GM20431 (cell line): ENCODE results near the gene PRMT9.

Experiments used
- in situ Hi-C: fragments of 300-500 bp; cut with MseI, MboI; formaldehyde crosslinking; loops from one replicate; pipeline ENCODE4 v1.15.0; 2020; ENCODE audit warnings: low sequenced_read_pairs; ENCODE audit not compliant: unreplicated experiment

PRMT9 gene

GRCh38 chr4:147626903-147627302 lies 57.1 kb downstream of the PRMT9 start:
- in situ Hi-C loops: no loop called here

DNA sequence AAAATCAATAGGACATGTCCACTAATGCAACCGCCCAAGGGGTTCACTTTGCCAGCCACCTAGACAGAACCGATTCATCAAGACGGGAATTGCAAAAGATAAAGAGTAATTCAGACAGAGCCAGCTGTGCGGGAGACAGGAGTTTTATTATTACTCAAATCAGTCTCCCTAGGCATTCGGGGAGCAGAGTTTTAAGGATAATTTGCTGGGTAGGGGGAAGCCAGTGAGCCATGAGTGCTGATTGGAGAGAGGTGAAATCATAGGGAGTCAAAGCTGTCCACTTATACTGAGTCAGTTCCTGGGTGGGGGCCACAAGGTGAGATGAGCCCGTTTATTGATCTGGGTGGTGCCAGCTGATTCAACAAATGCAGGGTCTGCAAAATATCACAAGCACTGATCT lies 58.2 kb downstream of the PRMT9 start:
- in situ Hi-C loops: no loop called here

DNA sequence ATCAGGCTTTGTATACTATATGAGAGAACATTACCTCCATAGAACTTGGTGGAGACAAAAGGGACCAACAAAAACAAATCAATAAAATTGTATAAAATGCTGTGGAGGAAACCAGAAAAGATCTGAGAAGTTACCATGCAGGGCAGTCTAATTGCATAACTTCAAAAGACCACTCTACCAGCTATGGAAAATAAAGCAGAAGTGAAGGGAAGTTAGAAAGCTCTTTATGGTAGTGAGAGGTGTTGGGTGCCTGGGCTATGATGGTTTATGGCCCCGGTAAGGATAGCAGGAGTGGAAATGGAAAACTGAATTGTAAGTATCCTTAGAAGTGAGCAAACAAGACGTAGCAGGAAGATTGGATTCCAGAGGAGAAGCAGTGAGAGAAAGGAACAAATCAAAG lies 63.6 kb downstream of the PRMT9 start:
- in situ Hi-C loops: no loop called here

- in situ Hi-C loops: no loop called here
These were observed 65.9 kb downstream of the PRMT9 start for GRCh38 chr4:147617841-147618691.

GRCh38 chr4:147617173-147617840 lies 66.7 kb downstream of the PRMT9 start, which contains the start of gene TMEM184C:
Gene TMEM184C, plus strand, starts transcription at chr4:147617397. Its CDS starts 560 bp downstream, at chr4:147617957.
- in situ Hi-C loops: no loop called here

GRCh38 chr4:147616849-147617172 lies 67.2 kb downstream of the PRMT9 start:
- in situ Hi-C loops: no loop called here

DNA sequence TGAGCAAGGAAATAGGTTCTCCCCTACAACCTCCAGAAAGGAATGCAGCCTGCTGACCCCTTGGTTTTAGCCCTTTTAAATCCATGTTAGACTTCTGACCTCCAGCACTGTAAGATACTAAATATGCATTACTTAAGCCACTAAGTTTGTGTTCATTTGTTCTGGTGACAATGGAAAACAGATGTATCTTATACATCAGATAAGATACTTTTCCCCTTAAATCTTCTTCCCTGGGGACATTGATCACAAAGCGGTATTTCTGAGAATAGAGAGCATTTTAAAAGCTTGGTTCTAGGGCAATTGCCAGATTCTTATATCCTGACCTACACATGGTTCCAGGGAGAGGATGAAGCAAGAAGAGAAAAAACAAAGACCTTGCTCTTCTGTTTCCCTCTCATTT lies 73.3 kb downstream of the PRMT9 start:
- in situ Hi-C loops: no loop called here

GRCh38 chr4:147607471-147607870 lies 76.5 kb downstream of the PRMT9 start:
- in situ Hi-C loops: no loop called here

GRCh38 chr4:147605499-147605898 lies 78.5 kb downstream of the PRMT9 start:
- in situ Hi-C loops: no loop called here

GRCh38 chr4:147599769-147600168 lies 84.2 kb downstream of the PRMT9 start:
- in situ Hi-C loops: loop anchor here (25.0 kb wide), 1 partner anchor 437 kb away; no protein-coding TSS in a partner anchor

- in situ Hi-C loops: loop anchor here (25.0 kb wide), 1 partner anchor 437 kb away; no protein-coding TSS in a partner anchor
These were observed 84.8 kb downstream of the PRMT9 start for GRCh38 chr4:147599206-147599605.

DNA sequence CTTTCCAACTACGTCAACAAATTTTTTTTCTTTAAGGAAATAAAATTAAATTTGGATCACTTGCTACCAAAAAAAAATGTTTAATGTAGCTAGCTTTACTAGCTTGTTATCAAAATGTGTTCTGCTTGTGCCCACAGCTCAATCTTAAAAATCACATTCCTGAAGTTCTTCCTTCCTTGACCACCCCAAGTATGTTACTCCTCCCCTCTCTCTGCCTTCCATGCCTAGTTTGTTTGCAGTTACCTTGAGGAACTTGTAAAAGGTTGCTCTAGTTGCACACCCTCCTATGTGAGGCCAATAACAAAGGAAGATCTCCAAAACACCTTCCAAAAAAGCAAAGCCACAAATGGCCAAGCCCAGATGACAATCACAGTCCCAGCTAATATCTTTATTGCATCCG lies 86.4 kb downstream of the PRMT9 start:
- in situ Hi-C loops: loop anchor here (25.0 kb wide), 1 partner anchor 435 kb away; no protein-coding TSS in a partner anchor

- in situ Hi-C loops: loop anchor here (25.0 kb wide), 1 partner anchor 435 kb away; no protein-coding TSS in a partner anchor
These were observed 87.0 kb downstream of the PRMT9 start for GRCh38 chr4:147596981-147597380.

- in situ Hi-C loops: loop anchor here (25.0 kb wide), 1 partner anchor 434 kb away; no protein-coding TSS in a partner anchor
These were observed 87.6 kb downstream of the PRMT9 start for GRCh38 chr4:147596377-147596776.

DNA sequence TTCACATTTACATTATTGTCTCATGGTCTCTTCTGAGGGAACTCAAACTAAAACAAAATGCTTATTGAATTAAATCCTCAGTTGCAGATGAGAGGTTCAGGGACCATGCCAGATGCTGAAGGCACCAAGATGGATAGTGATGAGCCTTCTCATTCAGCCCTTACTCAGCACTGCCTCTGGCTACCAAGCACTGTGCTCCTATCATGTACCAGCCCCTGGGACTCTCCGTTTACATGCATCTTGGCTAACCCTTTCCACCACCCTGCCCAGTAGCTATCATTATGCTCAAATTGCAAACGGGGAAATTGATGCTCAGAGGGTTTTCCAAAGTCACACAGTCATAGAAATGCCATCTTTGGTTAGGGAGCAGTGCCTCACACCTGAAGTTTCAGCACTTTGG lies 89.4 kb downstream of the PRMT9 start:
- in situ Hi-C loops: loop anchor here (25.0 kb wide), 1 partner anchor 432 kb away; no protein-coding TSS in a partner anchor

DNA sequence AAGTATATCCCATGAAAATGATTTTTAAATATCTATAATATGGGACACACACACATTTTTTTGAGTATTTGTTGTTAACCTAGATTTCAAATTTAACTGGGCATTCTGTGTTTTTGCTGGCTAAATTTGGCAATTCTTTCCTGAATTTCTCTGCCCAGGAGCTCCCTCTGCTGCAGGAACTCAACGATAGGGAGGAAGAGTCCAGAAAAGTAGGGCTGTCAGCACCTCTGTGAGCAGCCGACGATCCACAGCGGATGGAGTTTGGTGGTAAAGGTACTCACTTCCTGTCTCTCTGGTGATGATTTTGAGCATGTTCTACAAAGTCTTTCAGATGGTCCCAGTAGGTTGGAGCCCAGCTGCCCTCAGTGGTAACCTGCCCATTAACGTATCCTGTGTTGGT lies 89.9 kb downstream of the PRMT9 start:
- in situ Hi-C loops: loop anchor here (25.0 kb wide), 1 partner anchor 432 kb away; no protein-coding TSS in a partner anchor

DNA sequence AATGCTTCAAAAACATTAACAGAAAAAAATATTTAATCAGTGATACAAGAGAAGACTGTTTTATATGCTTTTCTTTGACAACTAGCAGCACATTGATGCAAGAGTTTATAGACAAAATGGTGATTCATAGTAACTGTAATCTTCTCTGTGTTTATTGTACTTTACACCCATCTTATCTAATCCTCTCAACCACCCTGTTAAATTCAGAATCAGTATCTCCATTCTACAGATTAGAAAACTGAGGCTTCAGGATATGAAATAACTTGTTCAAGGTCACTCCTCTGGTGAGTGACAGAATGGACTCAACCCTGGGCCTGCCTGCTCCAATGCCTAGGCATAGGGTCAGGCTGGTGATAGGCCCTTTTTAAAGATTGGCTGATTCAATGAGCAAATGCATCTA lies 92.9 kb downstream of the PRMT9 start:
- in situ Hi-C loops: loop anchor here (25.0 kb wide), 1 partner anchor 429 kb away; no protein-coding TSS in a partner anchor

GRCh38 chr4:147590249-147590920 lies 93.6 kb downstream of the PRMT9 start:
- in situ Hi-C loops: loop anchor here (25.0 kb wide), 1 partner anchor 428 kb away; no protein-coding TSS in a partner anchor

GRCh38 chr4:147589586-147589985 lies 94.4 kb downstream of the PRMT9 start:
- in situ Hi-C loops: loop anchor here (25.0 kb wide), 1 partner anchor 427 kb away; no protein-coding TSS in a partner anchor
